Dendritic cell treated with granulocyte-macrophage colony-stimulating factor and Interleukin-4, amounts not matched to agents 40 ng/mL and 50 ng/mL, for 4 days (primary cell): Measurements from ENCODE around the gene TMEM178A.

Experiments
- H3K27ac Mint-ChIP-seq: one replicate; pipeline ENCODE4 v1.8.0; 2022; ENCODE audit warnings: mild to moderate bottlenecking, mixed read lengths
- H3K27me3 Mint-ChIP-seq: one replicate; pipeline ENCODE4 v1.8.0; 2022; ENCODE audit warnings: mild to moderate bottlenecking, mixed read lengths
- H3K36me3 Mint-ChIP-seq: one replicate; pipeline ENCODE4 v1.8.0; 2022; ENCODE audit warnings: low read depth, mixed read lengths
- H3K4me1 Mint-ChIP-seq: one replicate; pipeline ENCODE4 v1.8.0; 2022; ENCODE audit warnings: low read depth, mixed read lengths
- H3K4me3 Mint-ChIP-seq: one replicate; pipeline ENCODE4 v1.8.0; 2022; ENCODE audit warnings: mild to moderate bottlenecking, moderate library complexity, mixed read lengths
- H3K9me3 Mint-ChIP-seq: one replicate; pipeline ENCODE4 v1.8.0; 2022; ENCODE audit warnings: mixed read lengths
- intact Hi-C: fragments of 100-400 bp; cut with micrococcal nuclease; formaldehyde crosslinking; loops from one replicate; pipeline ENCODE4 v1.15.0; 2022

Gene TMEM178A

DNA sequence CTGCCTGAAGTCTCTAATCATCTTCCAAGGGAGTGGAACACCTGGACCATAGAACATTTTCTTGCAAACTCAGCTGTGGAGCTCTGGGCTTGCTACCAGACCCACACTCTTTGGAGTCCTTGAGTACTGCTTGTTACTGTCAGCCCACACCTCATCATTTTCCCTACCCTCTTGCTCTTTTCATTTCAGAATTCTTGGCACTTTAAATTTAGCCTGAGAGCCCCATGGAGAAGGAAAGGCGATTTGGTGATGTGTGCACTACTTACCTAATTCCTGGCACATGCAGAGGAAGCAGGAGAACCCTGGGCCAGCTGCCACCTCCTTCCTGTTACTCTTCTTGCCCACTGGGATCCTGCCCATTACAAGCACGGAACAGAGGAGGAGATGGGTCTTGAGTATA, 31.7 kb downstream of the TMEM178A start:
- no peak overlapping the region for H3K27ac Mint-ChIP-seq
- intact Hi-C loops: no loop called here
- peaks cover 27% of the 10 kb centered on the region for H3K9me3 Mint-ChIP-seq
- no peak overlapping the region for H3K4me3 Mint-ChIP-seq
- no peaks in the 10 kb centered on the region for H3K4me1 Mint-ChIP-seq
- H3K36me3 Mint-ChIP-seq: no peaks in the 10 kb centered on the region
- H3K27me3 Mint-ChIP-seq: peaks cover 2% of the 10 kb centered on the region

DNA sequence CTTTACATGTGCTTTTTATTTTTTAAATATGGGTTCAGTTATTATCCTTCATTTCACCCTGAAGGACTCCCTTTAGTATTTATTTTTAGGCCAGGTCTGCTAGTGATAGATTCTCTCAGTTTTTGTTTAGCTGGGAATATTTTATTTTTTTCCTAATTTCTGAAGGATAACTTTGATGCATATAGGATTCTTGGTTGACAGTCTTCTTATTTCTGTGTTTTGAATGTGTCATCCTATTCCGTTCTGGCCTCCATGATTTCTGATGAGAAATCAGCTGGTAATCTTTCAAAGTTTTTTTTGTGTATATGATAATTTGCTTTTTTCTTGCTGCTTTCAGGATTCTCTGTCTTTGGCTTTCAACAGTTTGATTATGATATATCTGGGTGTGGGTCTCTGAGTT, 35.4 kb downstream of the TMEM178A start:
- H3K9me3 Mint-ChIP-seq: peaks cover 29% of the 10 kb centered on the region
- no peak overlapping the region for H3K27ac Mint-ChIP-seq
- intact Hi-C loops: no loop called here
- H3K4me1 Mint-ChIP-seq: no peaks in the 10 kb centered on the region
- H3K4me3 Mint-ChIP-seq: no peak overlapping the region
- no peaks in the 10 kb centered on the region for H3K36me3 Mint-ChIP-seq
- peaks cover 2% of the 10 kb centered on the region for H3K27me3 Mint-ChIP-seq

- no peaks in the 10 kb centered on the region for H3K4me1 Mint-ChIP-seq
- intact Hi-C loops: no loop called here
- H3K4me3 Mint-ChIP-seq: no peak overlapping the region
- H3K9me3 Mint-ChIP-seq: peaks cover 29% of the 10 kb centered on the region
- H3K27me3 Mint-ChIP-seq: peaks cover 2% of the 10 kb centered on the region
- no peaks in the 10 kb centered on the region for H3K36me3 Mint-ChIP-seq
- H3K27ac Mint-ChIP-seq: no peak overlapping the region
Measured at GRCh38 chr2:39703181-39703872, 37.6 kb downstream of the TMEM178A start.

- Mint-ChIP-seq H3K4me1 (no peaks in the 10 kb centered on the region), H3K27ac (no peak overlapping the region)
- intact Hi-C loops: no loop called here
Measured at GRCh38 chr2:39704540-39704939, 38.8 kb downstream of the TMEM178A start.

GRCh38 chr2:39705638-39706037, 39.9 kb downstream of the TMEM178A start:
- no peak overlapping the region for H3K4me3 Mint-ChIP-seq
- intact Hi-C loops: no loop called here
- H3K27ac Mint-ChIP-seq: no peak overlapping the region
- no peaks in the 10 kb centered on the region for H3K36me3 Mint-ChIP-seq
- no peaks in the 10 kb centered on the region for H3K27me3 Mint-ChIP-seq
- H3K4me1 Mint-ChIP-seq: no peaks in the 10 kb centered on the region
- peaks cover 18% of the 10 kb centered on the region for H3K9me3 Mint-ChIP-seq

More at GRCh38 chr2:39704540-39704939, 38.8 kb downstream of the TMEM178A start:
- no peaks in the 10 kb centered on the region for H3K36me3 Mint-ChIP-seq
- no peak overlapping the region for H3K4me3 Mint-ChIP-seq
- no peaks in the 10 kb centered on the region for H3K27me3 Mint-ChIP-seq
- peaks cover 28% of the 10 kb centered on the region for H3K9me3 Mint-ChIP-seq

- H3K4me1 Mint-ChIP-seq: no peaks in the 10 kb centered on the region
- intact Hi-C loops: no loop called here
- H3K9me3 Mint-ChIP-seq: peaks cover 13% of the 10 kb centered on the region
- H3K36me3 Mint-ChIP-seq: no peaks in the 10 kb centered on the region
- no peaks in the 10 kb centered on the region for H3K27me3 Mint-ChIP-seq
- no peak overlapping the region for H3K4me3 Mint-ChIP-seq
- H3K27ac Mint-ChIP-seq: no peak overlapping the region
Measured at GRCh38 chr2:39706312-39706711, 40.6 kb downstream of the TMEM178A start.

GRCh38 chr2:39706945-39707344, 41.2 kb downstream of the TMEM178A start:
- Mint-ChIP-seq H3K4me1 (no peaks in the 10 kb centered on the region), H3K27ac (no peak overlapping the region), H3K4me3 (no peak overlapping the region), H3K27me3 (no peaks in the 10 kb centered on the region), H3K9me3 (peaks cover 7% of the 10 kb centered on the region), H3K36me3 (no peaks in the 10 kb centered on the region)
- intact Hi-C loops: no loop called here

DNA sequence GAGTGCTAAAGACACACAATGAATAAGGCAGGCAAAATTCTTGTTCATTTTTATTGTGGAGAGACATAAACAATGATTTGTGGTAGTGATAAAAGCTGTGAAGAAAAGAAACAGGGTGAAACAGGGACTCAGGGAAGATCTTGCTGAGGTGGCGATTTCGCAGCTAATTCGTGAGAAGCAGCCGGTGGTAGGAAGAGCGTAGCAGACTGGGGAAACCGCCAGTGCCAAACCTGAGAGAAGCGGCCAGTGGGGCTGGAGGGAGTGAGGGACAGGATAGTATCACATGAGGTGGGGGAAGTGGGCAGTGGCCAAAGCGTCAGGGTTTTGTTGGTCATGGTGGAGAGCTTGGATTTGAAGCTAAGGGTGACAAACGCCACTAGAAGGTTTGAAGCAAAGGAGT, 42.3 kb downstream of the TMEM178A start:
- no peaks in the 10 kb centered on the region for H3K4me1 Mint-ChIP-seq
- H3K9me3 Mint-ChIP-seq: no peaks in the 10 kb centered on the region
- intact Hi-C loops: no loop called here
- H3K27ac Mint-ChIP-seq: no peak overlapping the region
- H3K4me3 Mint-ChIP-seq: no peak overlapping the region
- no peaks in the 10 kb centered on the region for H3K27me3 Mint-ChIP-seq
- H3K36me3 Mint-ChIP-seq: no peaks in the 10 kb centered on the region

GRCh38 chr2:39710807-39711206, 45.1 kb downstream of the TMEM178A start:
- no peaks in the 10 kb centered on the region for H3K4me1 Mint-ChIP-seq
- intact Hi-C loops: no loop called here
- peaks cover 2% of the 10 kb centered on the region for H3K27me3 Mint-ChIP-seq
- H3K9me3 Mint-ChIP-seq: no peaks in the 10 kb centered on the region
- no peak overlapping the region for H3K27ac Mint-ChIP-seq
- H3K36me3 Mint-ChIP-seq: no peaks in the 10 kb centered on the region
- H3K4me3 Mint-ChIP-seq: no peak overlapping the region

DNA sequence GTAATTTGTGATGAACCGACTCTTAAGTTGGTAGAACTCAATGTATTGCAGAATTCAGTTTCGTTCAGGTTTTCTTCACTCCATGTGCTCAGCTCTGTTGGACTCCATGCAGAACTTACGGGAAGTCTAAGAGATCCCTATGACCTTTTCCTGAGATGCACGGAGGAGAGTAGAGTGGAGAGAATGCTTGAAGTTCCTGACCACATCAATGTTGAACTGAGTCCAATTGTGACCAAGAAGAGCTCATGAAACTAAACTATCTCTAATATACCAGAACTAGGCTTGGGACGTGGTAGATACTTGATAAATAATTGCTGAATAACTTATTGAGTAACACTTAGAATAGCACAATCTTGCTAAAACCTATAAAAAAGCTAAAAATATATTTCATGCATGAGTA, 47.2 kb downstream of the TMEM178A start:
- intact Hi-C loops: no loop called here
- Mint-ChIP-seq H3K27me3 (peaks cover 2% of the 10 kb centered on the region), H3K9me3 (no peaks in the 10 kb centered on the region), H3K27ac (no peak overlapping the region), H3K36me3 (no peaks in the 10 kb centered on the region), H3K4me3 (no peak overlapping the region), H3K4me1 (no peaks in the 10 kb centered on the region)

- H3K27me3 Mint-ChIP-seq: peaks cover 2% of the 10 kb centered on the region
- no peak overlapping the region for H3K4me3 Mint-ChIP-seq
- H3K27ac Mint-ChIP-seq: no peak overlapping the region
- no peaks in the 10 kb centered on the region for H3K36me3 Mint-ChIP-seq
- H3K9me3 Mint-ChIP-seq: no peaks in the 10 kb centered on the region
- intact Hi-C loops: no loop called here
- no peaks in the 10 kb centered on the region for H3K4me1 Mint-ChIP-seq
Measured at GRCh38 chr2:39715095-39715494, 49.4 kb downstream of the TMEM178A start.

GRCh38 chr2:39715822-39716221, 50.1 kb downstream of the TMEM178A start:
- H3K27me3 Mint-ChIP-seq: peaks cover 2% of the 10 kb centered on the region
- no peaks in the 10 kb centered on the region for H3K36me3 Mint-ChIP-seq
- H3K4me1 Mint-ChIP-seq: no peaks in the 10 kb centered on the region
- intact Hi-C loops: no loop called here
- H3K4me3 Mint-ChIP-seq: no peak overlapping the region
- no peak overlapping the region for H3K27ac Mint-ChIP-seq
- H3K9me3 Mint-ChIP-seq: no peaks in the 10 kb centered on the region

DNA sequence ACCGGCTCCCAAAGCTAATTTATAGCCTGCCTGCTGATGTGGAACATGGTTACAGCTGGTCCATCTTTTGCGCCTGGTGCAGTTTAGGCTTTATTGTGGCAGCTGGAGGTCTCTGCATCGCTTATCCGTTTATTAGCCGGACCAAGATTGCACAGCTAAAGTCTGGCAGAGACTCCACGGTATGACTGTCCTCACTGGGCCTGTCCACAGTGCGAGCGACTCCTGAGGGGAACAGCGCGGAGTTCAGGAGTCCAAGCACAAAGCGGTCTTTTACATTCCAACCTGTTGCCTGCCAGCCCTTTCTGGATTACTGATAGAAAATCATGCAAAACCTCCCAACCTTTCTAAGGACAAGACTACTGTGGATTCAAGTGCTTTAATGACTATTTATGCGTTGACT, 51.4 kb downstream of the TMEM178A start:
- Mint-ChIP-seq H3K4me1 (no peaks in the 10 kb centered on the region), H3K9me3 (no peaks in the 10 kb centered on the region), H3K27me3 (peaks cover 2% of the 10 kb centered on the region), H3K36me3 (no peaks in the 10 kb centered on the region), H3K27ac (no peak overlapping the region), H3K4me3 (no peak overlapping the region)
- intact Hi-C loops: no loop called here

GRCh38 chr2:39718483-39718882, 52.8 kb downstream of the TMEM178A start:
- Mint-ChIP-seq H3K36me3 (no peaks in the 10 kb centered on the region), H3K27ac (no peak overlapping the region), H3K27me3 (peaks cover 2% of the 10 kb centered on the region), H3K9me3 (no peaks in the 10 kb centered on the region), H3K4me3 (no peak overlapping the region), H3K4me1 (no peaks in the 10 kb centered on the region)
- intact Hi-C loops: no loop called here

DNA sequence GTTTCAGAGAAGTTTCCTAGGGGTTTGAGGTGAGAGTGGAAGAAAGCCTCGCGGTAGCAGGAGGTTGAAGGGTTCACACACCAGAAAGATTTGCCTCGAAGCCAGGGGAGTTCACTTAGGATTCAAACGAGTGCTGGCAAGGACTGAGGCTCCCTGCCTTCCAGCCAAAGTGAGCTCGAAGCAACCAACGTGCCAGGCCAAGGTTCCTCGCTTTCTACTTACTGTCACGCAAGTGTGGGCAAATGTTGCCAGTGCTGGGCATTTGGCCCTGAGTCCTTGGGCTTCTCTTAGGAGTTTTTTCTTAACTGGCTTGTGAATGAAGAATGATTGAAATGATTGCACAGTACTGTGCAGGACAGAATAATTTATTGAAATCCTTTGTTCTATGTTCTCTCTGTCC, 53.6 kb downstream of the TMEM178A start:
- H3K9me3 Mint-ChIP-seq: no peaks in the 10 kb centered on the region
- H3K4me1 Mint-ChIP-seq: no peaks in the 10 kb centered on the region
- H3K36me3 Mint-ChIP-seq: no peaks in the 10 kb centered on the region
- H3K4me3 Mint-ChIP-seq: no peak overlapping the region
- H3K27ac Mint-ChIP-seq: no peak overlapping the region
- intact Hi-C loops: no loop called here
- peaks cover 2% of the 10 kb centered on the region for H3K27me3 Mint-ChIP-seq
